Measurements from ENCODE around the gene ROM1. TPM values are rescaled to one million over a fixed set of nuclear protein-coding genes. Genes with fewer than 3 reads are reported as not detected.

Gene ROM1
- total RNA-seq, 1 donor from 2014 or later: 2.1 TPM

- peaks cover 10% of the 10 kb centered on the region for H3K27me3 Mint-ChIP-seq (ENCODE audit: unreplicated experiment)
- DNase-seq (ENCODE audit: low spot score): peak; percentile 19
- H3K36me3 Mint-ChIP-seq (ENCODE audit: low read depth, unreplicated experiment): peaks cover 45% of the 10 kb centered on the region
- no peaks in the 10 kb centered on the region for H3K9me3 Mint-ChIP-seq (ENCODE audit: unreplicated experiment)
- TF ChIP-seq CTCF (IDR thresholded peaks at IDR 0.05; ENCODE audit: unreplicated experiment): no peak
- H3K4me1 Mint-ChIP-seq (ENCODE audit: unreplicated experiment): peaks cover 70% of the 10 kb centered on the region
- peak overlapping the region; percentile 96 for H3K27ac Mint-ChIP-seq (ENCODE audit: unreplicated experiment)
- peak overlapping the region; percentile 99 for H3K4me3 Mint-ChIP-seq (ENCODE audit: unreplicated experiment)
Measured at GRCh38 chr11:62574363-62575071, 38.5 kb upstream of the ROM1 start.

- H3K4me1 Mint-ChIP-seq (ENCODE audit: unreplicated experiment): peaks cover 69% of the 10 kb centered on the region
- peak overlapping the region; percentile 99 for H3K4me3 Mint-ChIP-seq (ENCODE audit: unreplicated experiment)
- H3K27me3 Mint-ChIP-seq (ENCODE audit: unreplicated experiment): peaks cover 10% of the 10 kb centered on the region
- H3K36me3 Mint-ChIP-seq (ENCODE audit: low read depth, unreplicated experiment): peaks cover 42% of the 10 kb centered on the region
- H3K9me3 Mint-ChIP-seq (ENCODE audit: unreplicated experiment): no peaks in the 10 kb centered on the region
- peak overlapping the region; percentile 96 for H3K27ac Mint-ChIP-seq (ENCODE audit: unreplicated experiment)
- no peak for TF ChIP-seq CTCF (IDR thresholded peaks at IDR 0.05; ENCODE audit: unreplicated experiment)
- no peak for DNase-seq (ENCODE audit: low spot score)
Measured at GRCh38 chr11:62575156-62575555, 37.9 kb upstream of the ROM1 start.

GRCh38 chr11:62575837-62576236, 37.2 kb upstream of the ROM1 start:
- Mint-ChIP-seq H3K27me3 (ENCODE audit: unreplicated experiment) (peaks cover 10% of the 10 kb centered on the region), H3K27ac (ENCODE audit: unreplicated experiment) (peak overlapping the region; percentile 99), H3K9me3 (ENCODE audit: unreplicated experiment) (no peaks in the 10 kb centered on the region), H3K36me3 (ENCODE audit: low read depth, unreplicated experiment) (peaks cover 37% of the 10 kb centered on the region), H3K4me1 (ENCODE audit: unreplicated experiment) (peaks cover 65% of the 10 kb centered on the region), H3K4me3 (ENCODE audit: unreplicated experiment) (peak overlapping the region; percentile 87)
- no peak for TF ChIP-seq CTCF (IDR thresholded peaks at IDR 0.05; ENCODE audit: unreplicated experiment)
- no peak for DNase-seq (ENCODE audit: low spot score)

- no peak for TF ChIP-seq CTCF (IDR thresholded peaks at IDR 0.05; ENCODE audit: unreplicated experiment)
- Mint-ChIP-seq H3K9me3 (ENCODE audit: unreplicated experiment) (no peaks in the 10 kb centered on the region), H3K36me3 (ENCODE audit: low read depth, unreplicated experiment) (peaks cover 31% of the 10 kb centered on the region), H3K27me3 (ENCODE audit: unreplicated experiment) (peaks cover 10% of the 10 kb centered on the region), H3K4me1 (ENCODE audit: unreplicated experiment) (peaks cover 56% of the 10 kb centered on the region), H3K4me3 (ENCODE audit: unreplicated experiment) (peak overlapping the region; percentile 85), H3K27ac (ENCODE audit: unreplicated experiment) (peak overlapping the region; percentile 99)
- DNase-seq (ENCODE audit: low spot score): peak; percentile 35
Measured at GRCh38 chr11:62577046-62577714, 35.9 kb upstream of the ROM1 start.

DNA sequence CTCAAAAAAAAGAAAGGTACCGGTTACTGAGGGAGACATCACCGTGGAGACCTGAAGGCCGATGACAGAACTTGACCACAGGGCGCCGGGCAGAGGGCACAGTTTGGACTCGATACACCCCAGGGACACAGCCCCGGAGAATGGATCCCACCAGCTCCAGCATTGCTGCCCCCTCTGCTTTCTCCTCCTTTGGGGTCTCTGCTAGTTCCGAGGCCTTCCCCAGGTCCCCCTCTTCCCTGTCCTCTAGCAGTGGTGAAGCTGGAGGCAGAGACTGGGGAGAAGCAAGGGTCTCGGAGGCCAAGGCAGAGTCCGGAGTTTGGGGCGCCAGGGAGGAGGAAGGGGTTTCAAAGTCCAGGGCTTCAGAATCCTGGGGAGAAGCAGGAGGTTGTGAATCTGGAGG, 34.5 kb upstream of the ROM1 start:
- Mint-ChIP-seq H3K4me3 (ENCODE audit: unreplicated experiment) (no peak overlapping the region), H3K27me3 (ENCODE audit: unreplicated experiment) (peaks cover 10% of the 10 kb centered on the region)

More for the DNA sequence above, 34.5 kb upstream of the ROM1 start:
- peak overlapping the region; percentile 99 for H3K27ac Mint-ChIP-seq (ENCODE audit: unreplicated experiment)
- no peaks in the 10 kb centered on the region for H3K9me3 Mint-ChIP-seq (ENCODE audit: unreplicated experiment)
- TF ChIP-seq CTCF (IDR thresholded peaks at IDR 0.05; ENCODE audit: unreplicated experiment): no peak
- peaks cover 42% of the 10 kb centered on the region for H3K4me1 Mint-ChIP-seq (ENCODE audit: unreplicated experiment)
- H3K36me3 Mint-ChIP-seq (ENCODE audit: low read depth, unreplicated experiment): peaks cover 21% of the 10 kb centered on the region
- DNase-seq (ENCODE audit: low spot score): no peak
